ENCODE measurements around the gene CPLX3. TPM values are rescaled to one million over a fixed set of nuclear protein-coding genes. Genes with fewer than 3 reads are reported as not detected.

CPLX3 gene
- polyA plus RNA-seq, 1 donor from 2014 or later = 0.27 TPM

DNA sequence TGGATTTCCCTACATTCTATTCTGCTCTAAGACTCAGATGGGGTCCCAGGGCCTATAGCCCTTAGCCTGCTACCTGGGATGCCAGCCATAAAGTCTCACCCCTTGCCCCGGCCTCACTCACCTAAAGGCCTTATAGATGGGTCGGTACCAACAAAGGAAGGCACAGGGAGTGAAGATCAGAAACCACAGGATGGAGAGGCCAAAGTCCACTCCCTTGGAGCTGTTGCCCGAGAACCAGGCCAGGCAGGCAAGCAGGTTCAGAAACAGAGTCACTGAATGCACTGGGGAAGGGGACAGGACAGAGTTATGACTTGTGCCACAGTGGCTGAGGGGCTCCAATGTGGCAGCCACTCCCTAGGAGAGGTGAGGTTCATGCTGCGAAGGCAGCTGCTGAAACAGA, 24.0 kb downstream of the CPLX3 start:
- Histone ChIP-seq H3K27ac (ENCODE audit: low read length) (no peak overlapping the region), H3K4me3 (ENCODE audit: low read length) (no peak overlapping the region), H3F3A (ENCODE audit: insufficient read depth, low read length, poor library complexity, severe bottlenecking) (no peaks in the 10 kb centered on the region), H3K9me2 (ENCODE audit: insufficient read depth, low read length) (no peaks in the 10 kb centered on the region), H3K9me3 (ENCODE audit: low read length) (no peaks in the 10 kb centered on the region), H2AFZ (ENCODE audit: low read depth, low read length) (no peak overlapping the region), H3K9ac (ENCODE audit: low read length) (no peak overlapping the region), H4K20me1 (ENCODE audit: insufficient read depth) (no peaks in the 10 kb centered on the region), H3K79me2 (replicated peaks; ENCODE audit: insufficient read depth, low read length) (no peaks in the 10 kb centered on the region), H3K36me3 (ENCODE audit: insufficient read depth, low read length) (no peaks in the 10 kb centered on the region), H3K4me2 (ENCODE audit: low read length) (no peak overlapping the region), H3K27me3 (ENCODE audit: insufficient read depth, low read depth, low read length) (no peaks in the 10 kb centered on the region)
- no peak for TF ChIP-seq REST (IDR thresholded peaks at IDR 0.05; ENCODE audit: borderline replicate concordance)
- TF ChIP-seq EP300 (conservative IDR thresholded peaks at IDR 0.05; ENCODE audit: poor library complexity, severe bottlenecking) = no peak
- TF ChIP-seq, protein P1, sequence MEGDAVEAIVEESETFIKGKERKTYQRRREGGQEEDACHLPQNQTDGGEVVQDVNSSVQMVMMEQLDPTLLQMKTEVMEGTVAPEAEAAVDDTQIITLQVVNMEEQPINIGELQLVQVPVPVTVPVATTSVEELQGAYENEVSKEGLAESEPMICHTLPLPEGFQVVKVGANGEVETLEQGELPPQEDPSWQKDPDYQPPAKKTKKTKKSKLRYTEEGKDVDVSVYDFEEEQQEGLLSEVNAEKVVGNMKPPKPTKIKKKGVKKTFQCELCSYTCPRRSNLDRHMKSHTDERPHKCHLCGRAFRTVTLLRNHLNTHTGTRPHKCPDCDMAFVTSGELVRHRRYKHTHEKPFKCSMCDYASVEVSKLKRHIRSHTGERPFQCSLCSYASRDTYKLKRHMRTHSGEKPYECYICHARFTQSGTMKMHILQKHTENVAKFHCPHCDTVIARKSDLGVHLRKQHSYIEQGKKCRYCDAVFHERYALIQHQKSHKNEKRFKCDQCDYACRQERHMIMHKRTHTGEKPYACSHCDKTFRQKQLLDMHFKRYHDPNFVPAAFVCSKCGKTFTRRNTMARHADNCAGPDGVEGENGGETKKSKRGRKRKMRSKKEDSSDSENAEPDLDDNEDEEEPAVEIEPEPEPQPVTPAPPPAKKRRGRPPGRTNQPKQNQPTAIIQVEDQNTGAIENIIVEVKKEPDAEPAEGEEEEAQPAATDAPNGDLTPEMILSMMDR (IDR thresholded peaks at IDR 0.05; ENCODE audit: poor library complexity, severe bottlenecking) = no peak
- no peak for TF ChIP-seq MXI1 (conservative IDR thresholded peaks at IDR 0.05; ENCODE audit: poor library complexity, severe bottlenecking)
- no peak for TF ChIP-seq POLR2AphosphoS5 (IDR thresholded peaks at IDR 0.05)
- no peak for TF ChIP-seq SMC3 (conservative IDR thresholded peaks at IDR 0.05; ENCODE audit: poor library complexity)
- no peak for TF ChIP-seq TAF1 (IDR thresholded peaks at IDR 0.05; ENCODE audit: low read depth)
- TF ChIP-seq RAD21 (conservative IDR thresholded peaks at IDR 0.05) = no peak
- no peak for TF ChIP-seq EZH2 (IDR thresholded peaks at IDR 0.05; ENCODE audit: borderline replicate concordance, insufficient read depth, low read length, poor library complexity, severe bottlenecking)

GRCh38 chr15:74851960-74852359, 25.5 kb downstream of the CPLX3 start:
- Histone ChIP-seq H3K36me3 (ENCODE audit: insufficient read depth, low read length) (no peaks in the 10 kb centered on the region), H3K9me2 (ENCODE audit: insufficient read depth, low read length) (no peaks in the 10 kb centered on the region), H3K4me2 (ENCODE audit: low read length) (no peak overlapping the region), H3K79me2 (replicated peaks; ENCODE audit: insufficient read depth, low read length) (no peaks in the 10 kb centered on the region), H3K9ac (ENCODE audit: low read length) (no peak overlapping the region), H3K4me3 (ENCODE audit: low read length) (no peak overlapping the region), H4K20me1 (ENCODE audit: insufficient read depth) (no peaks in the 10 kb centered on the region), H3K27ac (ENCODE audit: low read length) (no peak overlapping the region), H3F3A (ENCODE audit: insufficient read depth, low read length, poor library complexity, severe bottlenecking) (no peaks in the 10 kb centered on the region), H2AFZ (ENCODE audit: low read depth, low read length) (no peak overlapping the region), H3K27me3 (ENCODE audit: insufficient read depth, low read depth, low read length) (no peaks in the 10 kb centered on the region), H3K9me3 (ENCODE audit: low read length) (no peaks in the 10 kb centered on the region)
- TF ChIP-seq SMC3 (conservative IDR thresholded peaks at IDR 0.05; ENCODE audit: poor library complexity) = no peak
- TF ChIP-seq POLR2AphosphoS5 (IDR thresholded peaks at IDR 0.05) = no peak
- TF ChIP-seq, protein P1 (IDR thresholded peaks at IDR 0.05; ENCODE audit: poor library complexity, severe bottlenecking) = no peak
- TF ChIP-seq RAD21 (conservative IDR thresholded peaks at IDR 0.05) = no peak
- no peak for TF ChIP-seq TAF1 (IDR thresholded peaks at IDR 0.05; ENCODE audit: low read depth)
- no peak for TF ChIP-seq EP300 (conservative IDR thresholded peaks at IDR 0.05; ENCODE audit: poor library complexity, severe bottlenecking)
